ENCODE data around the gene ADGRG3. TPM values are rescaled to one million over a fixed set of nuclear protein-coding genes. Genes with fewer than 3 reads are reported as not detected.
A peak's percentile ranks its signal among the peaks of the same experiment; 100 is the strongest.

Gene ADGRG3
- total RNA-seq = not detected in 2 replicates
- total RNA-seq (2013) = 0.12 TPM
- 0.10 TPM in 1 of 2 replicates, not detected in the other for polyA plus RNA-seq
- polyA minus RNA-seq = 0.17 and 0.29 TPM in 2 replicates

GRCh38 chr16:57668263-57668571 lies at the start of gene ADGRG3:
ADGRG3 (plus strand) TSS chr16:57668306; CDS start chr16:57668348, 42 bp downstream.
- Histone ChIP-seq H3K79me2 (ENCODE audit: control insufficient read depth, insufficient read depth, low read length) (no peaks in the 10 kb centered on the region), H3K4me3 (ENCODE audit: control extremely low read depth in 1 of 5, extremely low read depth in 1 of 5, insufficient read depth in 1 of 5, low read depth in 2 of 5, low read length in 4 of 5) (peak within 1 kb of the TSS in 1 of 5 experiments; percentile 5), H3K4me1 (ENCODE audit: control insufficient read depth in 2 of 2, insufficient read depth in 2 of 2, low read length in 2 of 2) (no peaks in the 10 kb centered on the region), H3K9ac (ENCODE audit: low read length) (no peak within 1 kb of the TSS), H3K27me3 (replicated peaks in 1 of 4; ENCODE audit: control extremely low read depth in 1 of 4, control insufficient read depth in 3 of 4, insufficient read depth in 4 of 4, low read length in 3 of 4) (peaks cover 0 to 3% (median 1%) of the 10 kb centered on the region in 4 experiments), H2AFZ (ENCODE audit: insufficient read depth, low read depth, low read length, poor library complexity, severe bottlenecking) (no peak within 1 kb of the TSS), H3K4me2 (replicated peaks; ENCODE audit: low read depth, low read length, poor library complexity, severe bottlenecking) (no peak within 1 kb of the TSS), H4K20me1 (ENCODE audit: control insufficient read depth, insufficient read depth, low read length, poor library complexity, severe bottlenecking) (no peaks in the 10 kb centered on the region), H3K9me3 (ENCODE audit: control extremely low read depth in 1 of 3, control insufficient read depth in 2 of 3, insufficient read depth in 1 of 3, low read length in 2 of 3) (no peaks in the 10 kb centered on the region), H3K36me3 (replicated peaks in 1 of 2; ENCODE audit: control extremely low read depth in 1 of 2, control insufficient read depth in 1 of 2, extremely low read depth in 1 of 2, insufficient read depth in 2 of 2, low read length in 1 of 2) (no peaks in the 10 kb centered on the region), H3K27ac (ENCODE audit: low read length in 2 of 2) (no peak within 1 kb of the TSS)
- no peak within 1 kb of the TSS for H3K27ac Mint-ChIP-seq
- no peak for TF ChIP-seq CTCF (IDR thresholded peaks at IDR 0.05)
- no peak for TF ChIP-seq EZH2 (IDR thresholded peaks at IDR 0.05; ENCODE audit: borderline replicate concordance, insufficient read depth, low read depth, low read length, poor library complexity, severe bottlenecking)
- DNase-seq (no peak), ATAC-seq (ENCODE audit: low read depth) (no peak)
- H3K9me3 Mint-ChIP-seq (ENCODE audit: insufficient read depth) = no peaks in the 10 kb centered on the region
- POLR2A ChIA-PET = no interaction called here
- peaks cover 15% of the 10 kb centered on the region for H3K27me3 Mint-ChIP-seq
- CTCF ChIA-PET = no interaction called here
- 91% methylated on average over 8 of the region's 11 CpGs for WGBS (ENCODE audit: insufficient coverage)
- H3K4me1 Mint-ChIP-seq = no peaks in the 10 kb centered on the region
- intact Hi-C loops (cut with micrococcal nuclease) = no loop called here
- H3K4me3 Mint-ChIP-seq = no peak within 1 kb of the TSS

GRCh38 chr16:57619133-57619605 lies 48.9 kb upstream of the ADGRG3 start:
- Histone ChIP-seq H3K36me3 (replicated peaks in 1 of 2; ENCODE audit: control extremely low read depth in 1 of 2, control insufficient read depth in 1 of 2, extremely low read depth in 1 of 2, insufficient read depth in 2 of 2, low read length in 1 of 2) (no peaks in the 10 kb centered on the region), H3K27ac (ENCODE audit: low read length in 2 of 2) (no peak overlapping the region), H3K79me2 (ENCODE audit: control insufficient read depth, insufficient read depth, low read length) (no peaks in the 10 kb centered on the region), H3K27me3 (replicated peaks in 1 of 4; ENCODE audit: control extremely low read depth in 1 of 4, control insufficient read depth in 3 of 4, insufficient read depth in 4 of 4, low read length in 3 of 4) (no peaks in the 10 kb centered on the region), H4K20me1 (ENCODE audit: control insufficient read depth, insufficient read depth, low read length, poor library complexity, severe bottlenecking) (no peaks in the 10 kb centered on the region), H3K4me1 (ENCODE audit: control insufficient read depth in 2 of 2, insufficient read depth in 2 of 2, low read length in 2 of 2) (no peaks in the 10 kb centered on the region), H3K4me2 (replicated peaks; ENCODE audit: low read depth, low read length, poor library complexity, severe bottlenecking) (no peak overlapping the region), H3K9ac (ENCODE audit: low read length) (no peak overlapping the region), H3K4me3 (ENCODE audit: control extremely low read depth in 1 of 5, extremely low read depth in 1 of 5, insufficient read depth in 1 of 5, low read depth in 2 of 5, low read length in 4 of 5) (no peak overlapping the region), H2AFZ (ENCODE audit: insufficient read depth, low read depth, low read length, poor library complexity, severe bottlenecking) (no peak overlapping the region), H3K9me3 (ENCODE audit: control extremely low read depth in 1 of 3, control insufficient read depth in 2 of 3, insufficient read depth in 1 of 3, low read length in 2 of 3) (no peaks in the 10 kb centered on the region)
- intact Hi-C loops (cut with micrococcal nuclease) = no loop called here
- DNase-seq (no peak), ATAC-seq (ENCODE audit: low read depth) (no peak)
- H3K27me3 Mint-ChIP-seq = peaks cover 5% of the 10 kb centered on the region
- ChIA-PET POLR2A (interaction anchor here (0.6 kb wide), 1 partner anchor 37 kb away, joined by 3 read pairs; no protein-coding TSS in a partner anchor), CTCF (no interaction called here)
- H3K27ac Mint-ChIP-seq = no peak overlapping the region
- WGBS (ENCODE audit: insufficient coverage) = 86% methylated on average over 8 of the region's 8 CpGs
- TF ChIP-seq CTCF (IDR thresholded peaks at IDR 0.05) (no peak), EZH2 (IDR thresholded peaks at IDR 0.05; ENCODE audit: borderline replicate concordance, insufficient read depth, low read depth, low read length, poor library complexity, severe bottlenecking) (no peak)
- H3K4me3 Mint-ChIP-seq = no peak overlapping the region
- H3K4me1 Mint-ChIP-seq = no peaks in the 10 kb centered on the region
- no peaks in the 10 kb centered on the region for H3K9me3 Mint-ChIP-seq (ENCODE audit: insufficient read depth)
